Activated CD4-positive, alpha-beta T cell treated with anti-CD3 and anti-CD28 coated beads, Interleukin-10, Interleukin-2, amounts not matched to agents 100 ng/mL and 50 ng/mL, durations not matched to agents 16 hours and 8 hours (primary cell): Measurements from ENCODE around the gene ADSL.

ENCODE experiments used
- DNase-seq: peaks from one replicate; pipeline ENCODE4 v3.0.0-alpha.2; 2020

ADSL gene

DNA sequence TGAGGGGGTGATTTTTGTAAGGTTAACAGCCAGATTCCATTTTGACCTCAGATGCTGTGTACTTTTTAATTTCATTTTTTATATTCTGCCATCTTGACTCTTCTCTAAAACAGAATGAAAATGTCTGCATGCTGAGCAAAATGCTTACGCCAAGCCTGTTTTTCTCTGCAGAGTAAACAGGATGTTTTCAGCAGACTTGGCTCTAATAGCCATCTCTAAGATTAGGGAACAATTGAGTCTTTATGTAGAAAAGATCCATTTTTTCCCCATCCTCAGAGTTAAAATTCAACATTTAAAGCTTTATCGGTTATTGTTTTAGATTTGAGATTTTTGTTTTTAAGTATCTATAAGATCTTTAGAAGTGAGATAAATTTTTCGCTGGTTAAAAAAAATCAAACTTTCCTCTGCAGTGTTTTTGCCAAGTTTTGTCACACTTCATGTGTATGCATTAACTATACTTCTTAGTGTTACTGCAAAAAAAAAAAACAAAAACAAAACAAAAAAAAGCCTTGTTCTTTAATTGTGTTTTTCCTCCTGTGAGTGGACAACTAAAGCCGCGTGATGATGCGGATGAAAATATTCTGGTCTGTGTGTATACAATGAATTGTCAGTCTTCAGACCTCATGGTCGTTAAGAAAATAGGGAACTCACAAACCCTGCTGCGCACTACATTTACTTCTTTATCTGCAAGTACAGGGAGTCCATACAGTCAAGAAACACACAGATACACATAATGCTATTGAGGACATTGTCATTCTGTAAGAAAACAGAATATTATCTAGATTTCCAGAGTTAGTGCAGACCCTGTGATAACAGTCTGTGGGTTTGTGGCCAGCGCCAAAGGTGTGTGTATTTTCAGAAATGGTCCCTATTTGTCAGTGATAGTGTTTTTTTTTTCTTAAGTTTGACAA is 17.5 kb upstream of the ADSL start:
- DNase-seq: no peak

DNA sequence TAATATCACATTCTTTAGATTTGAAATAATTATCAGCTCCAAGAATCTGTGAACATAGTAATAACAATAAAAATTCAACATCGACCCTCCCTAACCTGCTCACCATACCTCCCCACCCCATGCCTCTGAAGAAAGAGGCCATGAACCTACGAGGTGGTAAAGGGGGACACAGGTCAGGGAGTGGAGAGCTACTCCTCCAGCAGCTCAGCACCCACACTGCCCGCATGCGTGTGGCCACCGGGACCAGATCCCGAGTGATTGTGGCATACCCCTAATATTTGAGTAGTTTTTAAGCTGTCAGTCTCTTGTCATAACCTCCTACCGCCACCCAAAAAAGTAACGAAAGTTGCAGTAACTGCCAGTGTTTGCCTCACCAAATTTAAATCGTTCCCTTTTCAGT is 16.8 kb upstream of the ADSL start:
- DNase-seq: no peak

DNA sequence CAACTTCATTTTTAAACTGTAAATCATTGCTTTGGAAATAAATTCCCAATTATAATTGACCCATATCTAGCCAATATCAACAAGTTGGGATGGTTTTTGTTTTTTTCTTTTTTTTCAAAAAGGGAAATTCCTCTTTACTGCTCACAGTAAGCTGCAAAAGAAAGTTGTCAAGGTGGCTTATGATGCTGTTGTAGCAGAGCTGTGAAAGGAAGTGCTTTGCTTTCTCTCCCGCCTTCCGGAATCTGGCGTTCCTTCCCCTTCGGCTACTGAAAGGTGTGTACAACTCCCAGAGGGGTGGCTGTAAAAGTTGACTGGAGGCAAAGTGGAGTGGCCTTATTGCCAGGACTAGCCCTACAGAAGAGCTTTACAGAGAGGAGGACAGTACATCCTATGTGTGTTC is 16.2 kb upstream of the ADSL start:
- no peak for DNase-seq

DNA sequence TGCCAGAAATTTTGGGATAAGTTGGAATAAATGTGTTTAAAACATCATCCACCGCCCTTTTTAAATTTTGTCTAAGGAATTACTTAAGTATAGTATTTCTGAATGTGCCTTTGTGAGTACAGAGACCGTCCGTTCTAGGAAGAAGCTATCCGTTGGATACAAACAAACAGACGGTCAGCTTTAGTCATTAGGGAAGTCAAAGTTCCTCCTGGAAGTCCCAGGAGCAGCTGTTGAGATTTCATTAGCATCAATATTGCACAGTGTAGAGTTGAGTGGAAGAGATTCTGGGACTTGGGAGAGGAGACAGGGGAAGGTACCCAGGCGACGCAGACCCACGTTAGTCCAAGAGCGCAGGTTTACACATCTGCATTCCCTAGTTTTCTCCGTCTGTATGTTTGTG is 15.7 kb upstream of the ADSL start:
- no peak for DNase-seq

DNA sequence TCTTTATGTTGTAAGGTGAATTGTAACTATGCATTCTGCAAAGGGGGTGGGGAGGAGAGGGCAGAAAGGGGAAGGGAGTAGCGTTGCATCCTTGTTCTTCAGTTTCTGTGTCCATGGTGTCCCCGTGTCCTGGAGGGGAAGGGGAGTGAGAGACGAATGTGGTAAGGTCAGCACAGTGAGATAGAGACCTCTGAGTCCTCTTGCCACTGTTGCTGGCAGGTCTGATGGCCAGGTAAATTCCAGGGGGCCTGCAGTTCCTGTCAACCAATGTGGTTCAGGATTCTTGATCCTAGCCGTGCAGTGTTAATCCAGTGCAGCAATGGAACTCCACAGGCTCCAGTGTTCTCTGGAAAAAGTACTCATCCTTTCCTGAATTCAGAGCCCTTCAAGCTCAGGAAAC is 14.6 kb upstream of the ADSL start:
- no peak for DNase-seq

DNA sequence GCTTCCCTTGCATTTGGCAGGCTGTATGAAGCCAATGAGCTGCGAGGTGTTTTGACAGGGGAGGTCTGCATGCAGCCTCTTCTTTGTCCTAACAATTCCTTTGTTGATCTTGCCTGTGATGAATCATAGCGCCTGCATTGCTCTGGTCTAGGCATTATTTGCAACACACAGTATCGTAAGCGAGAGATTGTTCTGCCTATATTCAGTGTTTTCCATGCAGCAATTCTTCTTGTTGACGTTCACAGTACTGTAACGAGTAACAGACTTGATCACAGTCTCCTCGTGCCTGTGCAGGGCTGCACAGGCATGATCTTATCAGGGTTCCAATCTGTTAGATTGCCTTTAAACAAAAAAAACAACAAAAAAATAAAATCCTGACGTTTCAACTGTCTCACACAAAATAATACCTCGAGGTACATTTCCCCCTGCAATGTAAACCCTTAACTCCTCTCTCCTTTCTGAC is 13.9 kb upstream of the ADSL start:
- peak; percentile 41 for DNase-seq

DNA sequence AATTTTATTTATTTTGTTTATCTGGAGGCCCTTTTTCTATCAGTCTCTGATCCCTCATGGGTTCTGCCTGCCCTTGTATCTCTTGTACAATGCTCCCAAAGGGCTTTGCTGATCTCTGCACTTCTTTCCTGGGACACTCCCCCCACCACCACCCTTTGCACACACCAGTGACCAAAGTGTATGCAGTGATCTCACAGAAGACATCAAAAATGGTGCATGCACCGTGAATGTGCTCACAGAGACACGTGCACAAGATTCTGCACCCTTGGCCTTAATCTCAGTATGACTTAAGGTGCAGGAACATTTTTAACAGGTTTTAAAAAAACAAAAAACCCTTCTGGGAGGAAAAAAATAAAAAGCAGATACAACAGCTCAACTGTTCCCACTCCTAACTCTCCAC is 12.2 kb upstream of the ADSL start:
- DNase-seq: peak; percentile 43

DNA sequence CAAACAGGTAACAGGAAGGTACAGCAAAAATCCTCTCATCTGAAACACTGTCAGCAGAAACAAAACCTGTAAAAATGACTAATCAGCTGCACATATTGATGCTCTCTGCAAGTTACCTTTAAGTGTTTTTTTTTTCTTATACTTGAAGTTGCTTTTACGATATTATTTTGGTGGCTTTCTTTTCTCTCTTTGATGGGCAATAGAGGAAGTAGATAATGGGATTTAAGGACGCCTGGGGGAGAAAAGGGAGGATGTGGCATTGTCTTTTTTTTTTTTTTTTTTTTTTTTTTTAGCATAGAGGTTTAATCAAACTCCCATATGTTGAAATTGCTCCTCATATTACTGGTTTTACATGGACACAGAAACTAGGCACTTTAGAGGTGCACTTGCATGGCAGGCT is 11.4 kb upstream of the ADSL start:
- peak; percentile 51 for DNase-seq

DNA sequence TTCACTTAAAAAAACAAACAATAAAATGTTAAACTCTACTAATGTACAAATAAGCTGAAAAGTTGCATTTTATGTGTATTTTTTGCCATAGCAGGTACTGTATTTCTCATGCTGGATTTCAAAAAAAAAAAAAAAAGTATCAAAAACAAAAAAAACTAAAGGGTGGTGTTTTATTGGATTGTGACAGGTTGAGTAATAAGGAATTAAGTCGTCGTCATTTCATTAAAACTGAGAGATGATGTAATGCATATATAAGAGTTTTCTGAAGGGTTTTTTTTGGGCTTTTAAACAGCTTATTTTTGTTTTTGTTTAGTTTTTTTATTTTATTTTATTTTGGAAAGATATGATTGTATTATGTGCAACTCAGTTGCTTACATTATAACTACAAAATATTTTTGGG is 10.9 kb upstream of the ADSL start:
- DNase-seq: peak; percentile 25

DNA sequence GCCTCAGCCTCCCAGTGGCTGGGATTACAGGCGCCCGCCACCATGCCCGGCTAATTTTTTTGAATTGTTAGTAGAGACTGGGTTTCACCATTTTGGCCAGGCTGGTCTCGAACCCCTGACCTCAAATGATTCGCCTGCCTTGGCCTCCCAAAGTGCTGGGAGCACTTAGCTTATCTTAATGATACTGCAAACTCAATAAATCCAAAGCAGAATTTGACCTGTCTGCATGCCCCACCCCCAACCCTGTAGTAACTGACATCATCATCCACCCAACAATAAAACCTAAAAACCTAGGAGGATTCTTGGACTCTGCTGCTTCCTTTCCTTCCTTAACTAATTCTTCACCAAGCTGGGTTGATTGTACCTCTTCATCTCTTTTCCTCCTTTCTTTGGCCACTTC is 6.3 kb upstream of the ADSL start:
- DNase-seq: no peak

DNA sequence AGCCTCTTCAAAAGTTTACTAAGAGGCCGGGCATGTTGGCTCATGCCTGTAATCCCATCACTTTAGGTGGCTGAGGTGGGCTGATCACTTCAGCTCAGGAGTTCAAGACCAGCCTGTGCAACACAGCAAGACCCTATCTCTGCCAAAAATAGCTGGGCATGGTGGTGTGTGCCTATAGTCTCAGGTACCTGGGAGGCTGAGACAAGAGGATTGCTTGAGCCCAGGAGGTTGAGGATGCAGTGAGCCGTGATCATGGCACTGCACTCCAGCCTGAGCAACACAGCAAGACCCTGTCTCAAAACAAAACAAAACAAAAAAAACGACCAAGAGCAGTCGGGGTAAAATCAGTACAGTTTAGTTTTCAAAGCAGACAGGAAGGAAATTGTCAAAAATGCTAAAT is 4.7 kb upstream of the ADSL start:
- peak; percentile 11 for DNase-seq

DNA sequence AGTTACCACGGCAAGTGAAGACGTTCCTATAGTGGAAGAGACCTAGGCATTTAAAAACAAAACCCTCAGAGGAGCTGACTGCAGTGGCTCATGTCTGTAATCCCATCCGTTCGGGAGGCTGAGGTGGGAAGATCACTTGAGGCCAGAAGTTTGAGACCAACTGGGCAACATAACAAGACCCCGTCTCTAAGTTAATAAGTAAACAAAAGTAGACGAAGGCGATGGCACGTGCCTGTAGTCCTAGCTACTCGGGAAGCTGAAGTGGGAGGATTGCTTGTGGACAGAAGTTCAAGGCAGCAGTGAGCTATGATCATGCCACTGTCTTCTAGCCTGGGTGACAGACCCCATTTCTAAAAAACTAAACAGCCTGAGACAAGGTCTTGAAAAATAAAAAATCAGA is 3.8 kb upstream of the ADSL start:
- DNase-seq: no peak

DNA sequence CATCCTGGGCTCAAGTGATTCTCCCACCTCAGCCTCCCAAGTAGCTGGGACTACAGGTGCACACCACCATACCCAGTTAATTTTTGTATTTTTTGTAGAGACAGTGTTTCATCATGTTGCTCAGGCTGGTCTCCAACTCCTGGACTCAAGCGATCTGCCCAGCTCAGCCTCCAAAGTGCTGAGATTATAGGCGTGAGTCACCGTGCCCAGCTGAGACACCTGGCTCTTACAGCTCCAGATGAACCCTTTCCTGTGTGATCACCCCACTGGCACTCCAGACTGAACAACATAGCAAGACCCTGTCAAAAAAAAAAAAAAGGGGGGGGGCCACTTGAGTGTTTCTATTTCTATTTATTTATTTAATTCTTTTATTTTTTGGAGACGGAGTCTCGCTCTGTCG is 1.0 kb upstream of the ADSL start:
- DNase-seq: peak; percentile 51

DNA sequence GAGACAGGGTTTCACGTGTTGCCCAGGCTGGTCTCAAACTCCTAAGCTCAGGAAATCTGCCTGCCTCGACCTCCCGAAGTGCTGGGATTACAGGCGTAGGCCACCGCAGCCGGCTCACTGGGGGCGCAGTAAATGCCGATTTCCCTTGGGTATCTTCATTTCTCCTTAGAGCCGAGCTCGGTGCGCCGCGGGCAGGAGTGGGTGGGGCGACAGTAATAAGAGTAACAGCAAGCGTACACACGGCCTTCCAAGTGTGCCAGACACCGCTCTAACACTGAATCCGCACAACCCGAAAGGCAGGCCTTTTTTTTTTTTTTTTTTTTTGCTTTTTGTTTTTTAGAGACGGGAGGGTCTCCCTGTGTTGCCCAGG is 500 bp upstream of the ADSL start:
- DNase-seq: peak; percentile 63

DNA sequence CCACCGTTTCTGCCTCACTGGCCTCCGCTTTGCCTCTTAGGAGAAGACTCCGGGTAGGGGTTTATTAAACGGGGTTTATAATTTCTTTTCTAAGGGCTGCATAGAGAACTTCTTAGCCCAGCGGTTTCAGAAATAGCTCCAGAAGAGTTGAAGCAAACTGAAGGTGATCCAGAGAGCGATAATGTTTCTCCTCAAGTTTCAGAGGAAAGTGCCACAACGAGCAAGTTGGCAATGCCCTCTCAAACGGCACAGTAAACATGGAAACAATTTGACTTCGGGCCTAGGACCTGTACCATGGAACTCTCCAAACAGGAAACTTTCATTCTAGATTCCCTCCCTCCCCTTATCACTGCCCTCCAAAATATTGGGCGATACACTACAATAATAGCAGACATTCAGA is 1.0 kb downstream of the ADSL start:
- DNase-seq: peak; percentile 10

DNA sequence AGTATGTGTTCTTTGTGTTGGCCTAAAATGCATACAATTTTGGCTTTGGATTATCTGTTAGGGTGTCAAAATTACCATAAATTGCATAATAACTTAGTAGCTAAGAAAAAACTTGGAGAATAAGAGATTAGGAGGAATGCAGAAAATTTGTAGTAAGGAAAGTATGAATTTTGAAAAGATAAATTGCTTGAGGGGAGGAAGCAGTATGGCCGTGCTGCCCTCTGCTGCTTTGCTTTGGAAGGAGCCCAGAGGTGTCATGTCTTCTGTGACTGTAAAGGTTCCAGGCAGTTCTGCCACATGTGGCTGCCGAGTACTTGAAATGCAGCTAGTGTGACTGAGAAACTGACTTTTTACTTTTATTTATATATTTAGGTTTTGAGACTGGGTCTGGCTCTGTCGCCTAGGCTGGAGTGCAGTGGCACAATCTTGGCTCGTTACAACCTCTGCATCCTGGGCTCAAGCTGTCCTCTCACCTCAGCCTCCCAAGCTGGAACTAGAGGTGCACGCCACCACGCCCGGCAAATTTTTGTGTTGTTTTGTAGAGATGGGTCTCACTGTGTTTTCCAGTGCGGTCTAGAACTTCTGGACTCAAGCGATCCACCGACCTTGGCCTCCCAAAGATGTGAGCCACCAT is 1.8 kb downstream of the ADSL start:
- DNase-seq: peak; percentile 75

DNA sequence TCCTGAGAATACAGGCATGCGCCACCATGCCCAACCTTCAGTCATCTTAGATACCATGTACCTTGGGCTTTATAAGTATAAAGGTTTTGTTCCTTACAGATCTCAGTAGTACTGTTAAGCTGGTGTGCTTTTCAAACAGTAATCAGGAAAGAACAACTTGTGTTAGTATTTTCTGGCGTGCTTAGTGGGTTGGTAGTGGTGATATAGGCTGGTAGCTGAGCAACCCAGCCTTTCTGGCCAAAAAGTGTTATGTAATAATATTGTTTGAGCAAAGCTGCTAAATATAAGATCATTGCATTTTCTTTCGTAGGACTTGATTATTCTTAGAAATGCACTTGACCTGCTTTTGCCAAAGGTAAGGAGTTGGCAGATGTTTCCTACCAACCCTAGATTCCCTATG is 6.5 kb downstream of the ADSL start:
- DNase-seq: no peak

DNA sequence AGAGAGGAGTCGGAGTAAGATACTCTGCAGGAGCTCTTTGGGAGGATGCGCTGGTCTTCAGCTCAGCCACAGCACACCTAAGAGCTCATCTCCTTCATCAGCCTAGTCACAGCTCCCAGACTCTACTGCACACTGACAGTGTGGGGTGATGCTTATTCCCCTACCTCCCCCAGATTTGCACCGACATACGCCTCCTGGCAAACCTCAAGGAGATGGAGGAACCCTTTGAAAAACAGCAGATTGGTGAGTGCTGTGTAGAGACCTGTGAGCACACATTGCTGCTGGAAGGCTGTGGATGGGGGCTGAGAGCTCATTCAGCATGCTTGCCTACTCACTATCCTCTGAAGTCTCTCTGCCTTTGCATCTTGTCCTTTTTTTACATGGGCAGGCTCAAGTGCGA is 14.8 kb downstream of the ADSL start:
- DNase-seq: no peak

DNA sequence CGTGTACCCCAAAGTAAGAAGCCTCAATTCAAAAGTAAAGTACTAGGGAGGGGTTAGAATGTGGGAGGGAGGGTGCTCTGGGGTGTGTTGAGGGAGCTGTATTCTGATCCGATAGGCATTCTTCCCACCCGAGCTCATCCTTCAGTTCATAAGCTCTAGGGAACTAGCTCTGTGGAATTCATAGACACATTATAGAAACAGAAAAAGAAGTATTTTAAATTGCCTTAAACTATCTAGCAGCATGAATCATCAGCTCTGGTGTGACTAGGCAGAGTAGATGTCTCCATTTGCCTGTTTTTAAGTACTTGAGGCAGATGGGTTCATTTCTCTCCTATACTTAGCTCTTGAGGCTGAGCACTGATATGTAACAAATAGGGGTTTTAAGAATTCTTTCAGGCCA is 16.8 kb downstream of the ADSL start:
- DNase-seq: no peak

DNA sequence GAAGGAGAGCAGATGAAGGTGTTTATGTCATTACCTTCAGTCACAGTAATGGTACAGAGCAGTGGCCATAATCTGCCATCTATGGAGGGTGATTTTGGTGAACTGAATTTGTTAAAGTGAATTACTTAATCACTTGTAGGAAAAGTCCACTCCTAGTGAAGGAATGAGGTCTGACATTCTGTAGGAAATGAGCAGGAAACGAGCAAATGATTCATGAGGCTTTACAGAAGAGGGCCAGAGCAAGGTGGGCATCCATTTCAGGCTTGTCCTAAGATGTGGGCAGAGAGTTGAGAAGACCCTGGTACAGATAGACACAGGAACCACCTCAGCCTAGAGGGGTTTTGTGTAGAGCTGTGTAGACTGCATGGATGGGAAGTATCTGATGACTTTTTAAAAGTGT is 18.1 kb downstream of the ADSL start:
- no peak for DNase-seq

DNA sequence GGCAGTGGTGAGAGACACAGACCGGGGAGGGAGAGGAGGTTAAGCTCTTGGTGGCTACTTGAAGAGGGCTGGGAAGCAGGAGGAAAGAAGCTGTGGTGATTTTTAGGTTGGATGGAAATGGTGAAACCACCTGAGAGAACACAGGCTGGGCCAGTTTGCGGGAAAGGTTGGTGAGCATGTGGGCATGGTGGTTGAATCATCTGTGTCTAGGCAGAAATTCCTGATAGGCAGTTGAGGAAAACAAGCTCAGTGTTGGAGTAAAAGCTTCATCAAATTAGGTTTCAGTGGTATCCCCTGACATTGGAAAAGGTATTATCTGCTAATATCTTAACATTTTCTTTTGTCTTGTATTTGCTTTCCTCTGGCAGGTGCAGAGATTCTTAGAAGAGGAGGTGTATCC is 19.8 kb downstream of the ADSL start:
- no peak for DNase-seq

DNA sequence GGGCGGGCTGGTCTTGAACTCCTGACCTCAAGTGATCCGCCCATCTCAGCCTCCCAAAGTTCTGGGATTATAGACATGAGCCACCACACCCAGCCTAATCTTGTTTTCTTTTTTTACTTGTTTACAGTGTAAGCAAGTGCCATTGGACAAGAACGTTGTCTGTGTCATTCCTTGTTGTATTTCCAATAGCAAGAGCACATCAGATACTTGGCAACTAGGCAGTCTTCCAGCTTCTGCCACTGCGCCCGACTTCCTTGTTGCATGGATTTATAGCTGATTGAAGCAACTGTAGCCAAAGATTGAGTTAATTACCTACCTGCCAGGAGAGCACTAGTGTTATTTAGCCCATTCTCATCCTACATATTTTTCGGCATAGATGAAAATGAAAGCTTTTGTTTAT is 21.0 kb downstream of the ADSL start:
- DNase-seq: no peak

DNA sequence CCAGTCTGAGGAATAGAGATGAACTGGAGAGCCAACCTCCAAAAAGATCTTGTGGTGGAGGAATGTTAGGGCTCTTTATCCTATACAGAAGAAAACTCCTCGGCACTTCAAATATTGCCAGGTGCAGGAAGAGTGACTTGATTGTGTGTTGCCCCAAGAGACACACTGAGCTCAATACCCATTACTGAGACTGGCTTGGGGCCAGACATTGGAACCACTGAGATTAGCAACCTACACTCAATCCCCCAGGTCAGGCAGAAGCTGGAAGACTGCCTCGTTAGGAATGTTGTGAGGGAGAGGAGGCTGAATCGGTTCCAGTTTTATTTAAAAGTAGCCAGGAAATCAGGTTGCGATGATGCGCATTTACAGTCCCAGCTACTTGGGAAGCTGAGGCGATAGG is 21.7 kb downstream of the ADSL start:
- DNase-seq: no peak

DNA sequence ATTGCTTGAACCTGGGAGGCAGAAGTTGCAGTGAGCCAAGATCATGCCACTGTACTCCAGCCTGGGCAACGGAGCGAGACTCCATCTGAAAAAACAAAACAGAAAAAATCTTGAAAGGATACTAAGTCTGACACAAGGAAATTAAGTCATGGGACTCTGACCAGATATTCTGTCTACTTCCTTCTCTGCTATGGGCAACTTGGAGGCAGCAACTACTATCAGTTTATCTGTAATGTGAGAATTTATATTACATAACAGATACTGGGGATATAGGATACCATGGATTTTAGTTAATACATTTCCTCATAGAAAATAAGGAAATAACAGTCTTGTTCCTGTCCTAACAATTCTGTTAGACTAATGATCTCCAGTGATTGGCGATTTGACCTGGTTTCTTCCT is 22.5 kb downstream of the ADSL start:
- DNase-seq: no peak

DNA sequence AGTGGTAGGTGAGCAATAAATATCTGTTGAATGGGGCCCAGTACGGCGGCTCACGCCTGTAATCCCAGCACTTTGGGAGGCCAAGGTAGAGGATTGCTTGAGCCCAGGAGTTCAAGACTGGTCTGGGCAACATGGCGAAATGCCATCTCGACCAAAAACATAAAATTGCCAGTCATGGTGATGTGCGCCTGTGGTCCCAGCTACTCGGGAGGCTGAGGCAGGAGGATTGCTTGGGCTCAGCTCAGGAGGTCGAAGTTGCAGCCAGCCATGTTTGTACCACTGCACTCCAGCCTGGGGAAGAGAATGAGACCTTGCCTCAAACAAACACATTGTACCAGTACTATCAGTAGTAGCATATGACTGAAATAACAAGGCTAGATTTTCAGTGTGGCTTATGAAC is 28.3 kb downstream of the ADSL start:
- DNase-seq: no peak
